ENCODE data around the gene RUNX1. TPM values are rescaled to one million over a fixed set of nuclear protein-coding genes. Genes with fewer than 3 reads are reported as not detected.

The RUNX1 gene
- total RNA-seq, 2 donors from 2014 or later = 23.0 to 25.8 TPM

- Histone ChIP-seq H3K27ac (no peak overlapping the region), H3K9me3 (no peaks in the 10 kb centered on the region), H3K4me1 (replicated peaks) (no peaks in the 10 kb centered on the region), H3K36me3 (no peaks in the 10 kb centered on the region), H3K27me3 (replicated peaks; ENCODE audit: insufficient read depth) (no peaks in the 10 kb centered on the region), H3K4me3 (no peak overlapping the region)
- no peak for DNase-seq (ENCODE audit: low spot score)
- intact Hi-C loops (cut with DNase I) = no loop called here
- 86% methylated on average over 6 of the region's 6 CpGs for WGBS
- TF ChIP-seq POLR2A (IDR thresholded peaks at IDR 0.05) = no peak
- TF ChIP-seq, protein P1, sequence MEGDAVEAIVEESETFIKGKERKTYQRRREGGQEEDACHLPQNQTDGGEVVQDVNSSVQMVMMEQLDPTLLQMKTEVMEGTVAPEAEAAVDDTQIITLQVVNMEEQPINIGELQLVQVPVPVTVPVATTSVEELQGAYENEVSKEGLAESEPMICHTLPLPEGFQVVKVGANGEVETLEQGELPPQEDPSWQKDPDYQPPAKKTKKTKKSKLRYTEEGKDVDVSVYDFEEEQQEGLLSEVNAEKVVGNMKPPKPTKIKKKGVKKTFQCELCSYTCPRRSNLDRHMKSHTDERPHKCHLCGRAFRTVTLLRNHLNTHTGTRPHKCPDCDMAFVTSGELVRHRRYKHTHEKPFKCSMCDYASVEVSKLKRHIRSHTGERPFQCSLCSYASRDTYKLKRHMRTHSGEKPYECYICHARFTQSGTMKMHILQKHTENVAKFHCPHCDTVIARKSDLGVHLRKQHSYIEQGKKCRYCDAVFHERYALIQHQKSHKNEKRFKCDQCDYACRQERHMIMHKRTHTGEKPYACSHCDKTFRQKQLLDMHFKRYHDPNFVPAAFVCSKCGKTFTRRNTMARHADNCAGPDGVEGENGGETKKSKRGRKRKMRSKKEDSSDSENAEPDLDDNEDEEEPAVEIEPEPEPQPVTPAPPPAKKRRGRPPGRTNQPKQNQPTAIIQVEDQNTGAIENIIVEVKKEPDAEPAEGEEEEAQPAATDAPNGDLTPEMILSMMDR (IDR thresholded peaks at IDR 0.05) = no peak
- no peak for TF ChIP-seq POLR2AphosphoS5 (IDR thresholded peaks at IDR 0.05)
Measured at GRCh38 chr21:35042836-35043235, 6.3 kb downstream of the RUNX1 start.

GRCh38 chr21:35041881-35042280, 7.2 kb downstream of the RUNX1 start:
- Histone ChIP-seq H3K9me3 (no peaks in the 10 kb centered on the region), H3K27me3 (replicated peaks; ENCODE audit: insufficient read depth) (no peaks in the 10 kb centered on the region), H3K36me3 (no peaks in the 10 kb centered on the region), H3K27ac (no peak overlapping the region), H3K4me1 (replicated peaks) (no peaks in the 10 kb centered on the region), H3K4me3 (no peak overlapping the region)
- WGBS = 96% methylated on average over 4 of the region's 4 CpGs
- TF ChIP-seq POLR2A (IDR thresholded peaks at IDR 0.05) = no peak
- no peak for TF ChIP-seq POLR2AphosphoS5 (IDR thresholded peaks at IDR 0.05)
- intact Hi-C loops (cut with DNase I) = no loop called here
- DNase-seq (ENCODE audit: low spot score) = no peak

DNA sequence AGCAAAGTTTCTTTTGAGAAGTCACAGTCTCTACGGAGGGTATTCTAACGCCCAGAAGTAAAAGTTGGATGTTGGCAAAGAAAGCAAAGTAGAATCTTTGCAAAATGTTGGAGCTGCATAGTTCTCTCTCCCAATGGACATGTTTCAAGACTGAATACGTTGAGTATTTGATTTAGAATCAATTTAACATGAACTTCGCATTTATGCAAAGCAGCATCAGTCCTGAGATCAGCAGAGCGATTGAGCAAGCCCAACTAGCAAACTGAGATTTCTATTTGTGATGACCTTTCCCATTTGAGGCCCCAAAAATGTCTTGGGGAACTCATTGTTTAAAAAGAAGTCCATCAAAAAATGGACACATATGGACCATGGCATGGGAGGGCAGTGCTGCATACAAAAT, 8.0 kb downstream of the RUNX1 start:
- no peak for TF ChIP-seq POLR2AphosphoS5 (IDR thresholded peaks at IDR 0.05)
- TF ChIP-seq POLR2A (IDR thresholded peaks at IDR 0.05) = no peak
- TF ChIP-seq, protein P1 (IDR thresholded peaks at IDR 0.05) = no peak
- Histone ChIP-seq H3K36me3 (no peaks in the 10 kb centered on the region), H3K27ac (no peak overlapping the region), H3K27me3 (replicated peaks; ENCODE audit: insufficient read depth) (no peaks in the 10 kb centered on the region), H3K9me3 (no peaks in the 10 kb centered on the region), H3K4me3 (no peak overlapping the region), H3K4me1 (replicated peaks) (no peaks in the 10 kb centered on the region)
- WGBS = 96% methylated on average over 5 of the region's 5 CpGs
- no peak for DNase-seq (ENCODE audit: low spot score)
- intact Hi-C loops (cut with DNase I) = no loop called here

GRCh38 chr21:35039595-35040289, 9.4 kb downstream of the RUNX1 start:
- TF ChIP-seq, protein P1 (IDR thresholded peaks at IDR 0.05) = no peak
- TF ChIP-seq POLR2A (IDR thresholded peaks at IDR 0.05) (no peak), POLR2AphosphoS5 (IDR thresholded peaks at IDR 0.05) (no peak)
- intact Hi-C loops (cut with DNase I) = no loop called here
- H3K4me3 ChIP-seq = no peak overlapping the region
- WGBS = 42% methylated on average over 3 of the region's 3 CpGs
- no peak for DNase-seq (ENCODE audit: low spot score)
- H3K9me3 ChIP-seq = no peaks in the 10 kb centered on the region
- no peak overlapping the region for H3K27ac ChIP-seq
- no peaks in the 10 kb centered on the region for H3K4me1 ChIP-seq (replicated peaks)
- H3K27me3 ChIP-seq (replicated peaks; ENCODE audit: insufficient read depth) = no peaks in the 10 kb centered on the region
- H3K36me3 ChIP-seq = no peaks in the 10 kb centered on the region

- no peak for DNase-seq (ENCODE audit: low spot score)
- WGBS = 77% methylated on average over 5 of the region's 5 CpGs
Measured at GRCh38 chr21:35038772-35039319, 10.3 kb downstream of the RUNX1 start.

More at GRCh38 chr21:35038772-35039319, 10.3 kb downstream of the RUNX1 start:
- Histone ChIP-seq H3K27me3 (replicated peaks; ENCODE audit: insufficient read depth) (no peaks in the 10 kb centered on the region), H3K9me3 (no peaks in the 10 kb centered on the region), H3K36me3 (no peaks in the 10 kb centered on the region), H3K27ac (no peak overlapping the region), H3K4me1 (replicated peaks) (no peaks in the 10 kb centered on the region), H3K4me3 (no peak overlapping the region)
- TF ChIP-seq POLR2AphosphoS5 (IDR thresholded peaks at IDR 0.05) (no peak), POLR2A (IDR thresholded peaks at IDR 0.05) (no peak)
- TF ChIP-seq, protein P1 (IDR thresholded peaks at IDR 0.05) = no peak
- intact Hi-C loops (cut with DNase I) = no loop called here
